SIG-M5 (cell line): ENCODE measurements around the gene METTL26.

ENCODE experiments used
- DNase-seq: peaks from one replicate; lab custom pipeline; 2025; lab: John Stamatoyannopoulos, UW

METTL26 gene

GRCh38 chr16:636206-637080 lies at the start of gene METTL26:
TSS of gene METTL26 (minus strand) at chr16:636305. CDS start at chr16:636290, 15 bp downstream.
- peak; percentile 26 for DNase-seq

DNA sequence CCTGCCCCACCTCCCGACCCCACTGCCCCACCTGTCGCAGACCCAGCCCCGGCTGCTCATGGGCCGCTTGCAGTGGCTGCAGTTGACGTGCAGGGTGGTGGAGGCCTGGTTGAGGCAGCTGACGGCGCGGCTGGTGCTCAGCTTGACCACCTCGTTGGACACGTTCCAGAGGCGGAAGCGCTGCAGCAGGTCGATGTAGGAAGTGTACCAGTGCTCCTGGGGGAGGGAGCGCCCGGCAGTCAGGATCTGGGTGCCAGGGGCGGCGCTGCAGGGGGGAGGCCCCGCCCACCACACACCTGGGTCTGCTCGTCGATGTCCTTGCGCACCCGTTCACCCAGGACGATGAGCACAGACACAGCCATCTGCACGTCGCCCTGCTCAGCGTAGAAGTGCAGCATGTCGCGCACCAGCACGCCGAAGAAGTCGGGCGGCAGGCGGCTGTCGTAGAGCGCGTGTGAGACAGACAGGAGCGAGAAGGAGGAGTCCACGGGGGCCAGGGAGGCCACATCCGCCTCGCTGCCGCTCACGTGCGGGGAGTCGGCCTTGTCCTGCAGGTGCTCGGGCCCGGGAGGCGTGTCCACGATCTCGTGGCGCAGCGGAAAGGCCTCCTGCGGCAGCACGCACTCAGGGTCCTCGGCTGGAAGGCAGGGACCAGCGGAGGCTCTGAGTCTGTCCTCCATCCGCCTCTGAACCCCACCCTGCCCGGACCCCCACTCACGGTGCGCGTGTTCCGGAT lies 49.0 kb upstream of the METTL26 start:
- DNase-seq = no peak

GRCh38 chr16:684071-684794 lies 48.1 kb upstream of the METTL26 start, which contains the start of gene JMJD8:
TSS of gene JMJD8 (minus strand) at chr16:684334. CDS start at chr16:684319, 15 bp downstream.
- peak; percentile 75 for DNase-seq

- DNase-seq = no peak
Observed at GRCh38 chr16:683396-684070, 47.4 kb upstream of the METTL26 start.

DNA sequence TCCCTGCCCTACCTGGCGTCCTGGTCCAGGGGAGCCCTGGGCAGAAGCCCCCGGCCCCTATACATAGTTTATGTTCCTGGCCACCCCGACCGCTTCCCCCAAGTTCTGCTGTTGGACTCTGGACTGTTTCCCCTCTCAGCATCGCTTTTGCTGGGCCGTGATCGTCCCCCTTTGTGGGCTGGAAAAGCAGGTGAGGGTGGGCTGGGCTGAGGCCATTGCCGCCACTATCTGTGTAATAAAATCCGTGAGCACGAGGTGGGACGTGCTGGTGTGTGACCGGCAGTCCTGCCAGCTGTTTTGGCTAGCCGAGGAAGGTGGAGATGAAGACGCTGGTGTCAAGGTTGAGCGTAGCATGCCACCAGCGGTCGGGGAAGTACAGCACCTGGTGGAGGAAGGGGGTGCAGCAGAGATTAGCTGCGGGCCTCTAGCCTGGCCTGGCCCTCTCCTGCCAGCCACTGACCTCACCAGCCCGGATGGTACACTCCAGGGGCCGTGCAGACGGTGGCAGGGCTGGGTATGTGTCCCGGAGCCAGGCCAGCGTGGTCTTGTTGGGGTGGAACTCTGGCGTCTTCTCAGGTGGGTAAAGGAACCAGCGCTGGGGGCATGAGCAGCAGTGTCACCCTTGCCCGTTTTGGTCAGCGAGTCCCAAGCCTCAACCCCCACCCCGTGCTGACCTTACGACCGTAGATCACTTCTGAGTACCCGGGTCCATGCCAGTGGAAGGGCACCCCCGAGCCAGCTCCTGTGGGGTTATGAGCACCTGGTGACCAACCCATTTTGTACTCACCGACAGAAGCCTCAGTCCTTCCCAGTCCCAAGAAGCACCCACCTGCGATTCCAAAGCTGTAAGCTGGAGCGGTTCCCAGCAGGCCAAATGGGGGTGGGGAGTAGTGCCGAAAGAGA lies 46.6 kb upstream of the METTL26 start:
- no peak for DNase-seq

DNA sequence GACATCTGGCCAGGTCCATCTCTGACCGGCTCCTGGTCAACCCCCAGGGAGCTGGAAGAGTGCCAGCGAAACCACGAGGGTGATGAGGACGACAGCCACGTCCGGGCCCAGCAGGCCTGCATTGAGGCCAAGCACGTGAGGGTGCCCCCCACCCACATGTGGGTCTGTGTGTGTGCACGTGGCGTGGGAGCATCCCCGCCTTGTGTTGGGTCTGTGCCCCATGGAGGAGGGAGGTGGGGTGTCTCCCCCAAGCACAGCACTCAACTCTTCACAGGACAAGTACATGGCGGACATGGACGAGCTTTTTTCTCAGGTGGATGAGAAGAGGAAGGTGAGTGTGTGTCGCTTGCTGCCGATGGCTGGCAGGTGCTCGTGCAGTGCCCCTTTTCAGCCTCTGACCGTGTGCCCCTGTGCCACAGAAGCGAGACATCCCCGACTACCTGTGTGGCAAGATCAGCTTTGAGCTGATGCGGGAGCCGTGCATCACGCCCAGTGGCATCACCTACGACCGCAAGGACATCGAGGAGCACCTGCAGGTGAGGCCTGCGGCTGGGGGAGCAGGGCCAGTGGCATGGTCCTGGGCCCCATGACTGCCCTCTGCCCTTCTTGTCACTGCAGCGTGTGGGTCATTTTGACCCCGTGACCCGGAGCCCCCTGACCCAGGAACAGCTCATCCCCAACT lies 45.8 kb upstream of the METTL26 start:
- DNase-seq = no peak

- no peak for DNase-seq
Observed at GRCh38 chr16:680967-681745, 45.1 kb upstream of the METTL26 start.

DNA sequence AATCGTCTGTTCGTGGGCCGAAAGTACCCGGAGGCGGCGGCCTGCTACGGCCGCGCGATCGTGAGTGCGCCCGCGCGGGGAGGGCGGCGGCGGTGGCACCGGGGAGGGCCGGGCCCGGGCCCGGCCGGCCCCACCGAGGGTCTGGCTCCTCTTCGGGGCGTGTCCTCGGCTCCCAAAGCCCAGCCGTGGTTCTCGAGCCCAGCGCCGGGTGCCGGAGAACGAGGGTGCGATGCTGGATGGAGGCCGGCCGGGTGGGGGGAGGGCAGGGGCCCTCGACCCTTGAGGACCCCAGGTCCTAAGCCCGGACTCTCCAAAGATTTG lies 44.5 kb upstream of the METTL26 start:
- no peak for DNase-seq

DNA sequence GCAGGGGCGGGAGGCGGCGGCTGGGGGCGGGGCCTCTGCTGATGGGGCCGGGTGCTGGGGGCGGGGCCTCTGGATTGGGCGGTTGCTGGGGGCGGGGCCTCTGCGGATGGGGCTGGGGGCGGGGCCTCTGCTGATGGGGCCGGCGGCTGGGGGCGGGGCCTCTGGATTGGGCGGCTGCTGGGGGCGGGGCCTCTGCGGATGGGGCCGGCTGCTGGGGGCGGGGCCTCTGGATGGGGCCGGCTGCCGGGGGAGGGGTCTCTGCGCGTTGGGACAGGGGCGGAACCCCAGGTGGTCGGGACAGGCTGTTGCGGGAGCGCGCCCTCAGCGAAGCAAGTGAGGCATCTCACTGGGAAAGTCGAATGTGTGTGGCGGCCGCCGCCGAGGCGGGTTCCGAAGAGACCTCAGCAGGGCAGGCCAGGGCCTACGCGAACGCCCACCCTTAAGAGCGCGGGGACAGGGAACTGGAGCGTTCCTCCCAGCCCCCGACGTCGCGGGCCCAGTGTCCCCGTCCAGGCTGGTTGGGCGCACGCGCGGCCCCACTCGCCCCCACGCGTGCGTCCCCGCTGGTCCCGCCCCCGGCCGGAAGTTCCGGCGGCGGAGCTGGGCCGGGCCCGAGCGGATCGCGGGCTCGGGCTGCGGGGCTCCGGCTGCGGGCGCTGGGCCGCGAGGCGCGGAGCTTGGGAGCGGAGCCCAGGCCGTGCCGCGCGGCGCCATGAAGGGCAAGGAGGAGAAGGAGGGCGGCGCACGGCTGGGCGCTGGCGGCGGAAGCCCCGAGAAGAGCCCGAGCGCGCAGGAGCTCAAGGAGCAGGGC lies 43.9 kb upstream of the METTL26 start, which contains the start of gene STUB1:
Gene STUB1 (plus strand): TSS at position 597 of the 811 bp plus-strand sequence. CDS start 116 bp downstream, at position 713.
- no peak for DNase-seq

DNA sequence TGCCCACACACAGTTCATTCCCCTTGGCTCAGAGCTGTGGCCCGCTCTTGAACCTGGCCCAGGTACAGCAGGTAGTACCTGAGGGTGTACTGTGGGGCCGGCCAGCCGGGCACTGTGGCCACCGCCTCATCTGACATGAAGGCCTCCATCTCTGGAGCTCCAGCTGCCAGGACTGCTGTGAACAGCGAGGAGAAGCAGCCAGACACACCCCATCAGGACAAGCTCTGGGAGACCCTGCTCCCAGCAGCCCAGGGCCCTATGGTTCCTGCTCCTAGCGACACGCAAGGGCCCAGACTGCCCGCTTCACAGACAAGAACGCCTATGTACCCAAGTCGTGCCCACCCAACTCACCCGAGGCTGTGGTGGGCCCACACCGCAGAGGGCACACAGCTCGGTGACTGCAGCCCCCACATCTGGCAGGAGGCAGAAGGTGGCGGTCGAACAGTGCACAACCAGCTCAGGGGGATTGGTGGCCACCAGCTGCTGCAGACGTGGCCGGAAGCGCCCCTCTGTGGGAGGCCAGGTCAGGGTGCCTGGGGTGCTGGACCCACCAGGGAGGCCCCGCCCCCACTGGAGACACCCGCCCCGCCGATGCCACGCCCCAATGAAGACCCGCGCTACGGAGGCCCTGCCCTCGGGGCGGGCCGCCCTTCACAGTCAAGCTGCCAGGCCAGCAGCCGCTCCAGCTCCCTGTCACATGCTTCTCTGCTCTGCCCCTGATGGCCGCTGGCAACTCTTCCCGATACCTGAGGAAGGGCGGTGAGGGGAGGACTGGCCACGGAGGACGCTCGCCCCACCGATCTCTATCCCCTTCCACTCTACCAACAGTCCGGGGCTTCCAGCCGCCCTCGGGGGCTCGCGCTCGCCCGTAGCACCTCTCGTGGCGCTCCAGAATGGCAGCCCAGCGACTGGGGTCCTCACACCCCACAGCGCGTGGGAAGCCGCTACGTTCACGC lies 43.0 kb upstream of the METTL26 start:
- DNase-seq = no peak

GRCh38 chr16:678209-678857 lies 42.2 kb upstream of the METTL26 start:
- DNase-seq = no peak

DNA sequence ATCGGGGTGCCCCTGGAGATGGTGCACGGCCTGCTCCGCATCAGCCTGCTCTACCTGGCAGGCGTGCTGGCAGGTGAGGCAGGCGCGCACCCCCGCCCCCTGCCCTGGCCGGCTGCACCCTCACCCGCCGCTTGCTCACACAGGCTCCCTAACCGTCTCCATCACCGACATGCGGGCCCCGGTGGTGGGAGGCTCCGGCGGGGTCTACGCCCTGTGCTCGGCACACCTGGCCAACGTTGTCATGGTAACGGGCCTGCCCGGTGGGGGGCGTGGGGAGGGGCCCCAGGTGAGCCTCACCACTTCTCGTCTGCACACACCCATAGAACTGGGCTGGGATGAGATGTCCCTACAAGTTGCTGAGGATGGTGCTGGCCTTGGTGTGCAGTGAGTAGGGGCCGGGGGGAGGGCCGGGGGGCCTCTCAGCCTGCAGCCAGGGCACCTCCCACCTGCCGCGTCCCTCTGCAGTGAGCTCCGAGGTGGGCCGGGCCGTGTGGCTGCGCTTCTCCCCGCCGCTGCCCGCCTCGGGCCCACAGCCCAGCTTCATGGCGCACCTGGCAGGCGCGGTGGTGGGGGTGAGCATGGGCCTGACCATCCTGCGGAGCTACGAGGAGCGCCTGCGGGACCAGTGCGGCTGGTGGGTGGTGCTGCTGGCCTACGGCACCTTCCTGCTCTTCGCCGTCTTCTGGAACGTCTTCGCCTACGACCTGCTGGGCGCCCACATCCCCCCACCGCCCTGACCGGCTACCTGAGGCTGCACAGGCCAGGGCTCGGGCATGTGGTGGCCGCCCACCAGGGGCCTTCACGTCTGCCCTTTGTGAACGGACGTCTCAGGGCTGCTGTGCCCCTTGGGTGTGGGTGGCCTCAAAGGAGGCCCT lies 41.4 kb upstream of the METTL26 start:
- DNase-seq = no peak

- no peak for DNase-seq
Observed at GRCh38 chr16:676913-677312, 40.8 kb upstream of the METTL26 start.

DNA sequence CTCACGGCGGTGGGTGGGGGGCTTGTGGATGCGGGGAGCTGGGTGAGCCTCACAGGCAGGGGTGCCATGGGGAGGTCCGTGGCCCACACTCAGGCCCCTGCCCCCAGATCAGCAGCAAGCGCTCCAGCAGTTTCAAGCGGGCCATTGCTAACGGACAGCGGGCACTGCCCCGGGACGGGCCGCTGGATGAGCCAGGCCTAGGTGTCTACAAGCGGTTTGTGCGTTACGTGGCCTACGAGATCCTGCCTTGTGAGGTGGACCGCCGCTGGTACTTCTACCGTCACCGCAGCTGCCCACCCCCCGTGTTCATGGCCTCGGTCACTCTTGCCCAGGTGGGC lies 40.4 kb upstream of the METTL26 start:
- no peak for DNase-seq

DNA sequence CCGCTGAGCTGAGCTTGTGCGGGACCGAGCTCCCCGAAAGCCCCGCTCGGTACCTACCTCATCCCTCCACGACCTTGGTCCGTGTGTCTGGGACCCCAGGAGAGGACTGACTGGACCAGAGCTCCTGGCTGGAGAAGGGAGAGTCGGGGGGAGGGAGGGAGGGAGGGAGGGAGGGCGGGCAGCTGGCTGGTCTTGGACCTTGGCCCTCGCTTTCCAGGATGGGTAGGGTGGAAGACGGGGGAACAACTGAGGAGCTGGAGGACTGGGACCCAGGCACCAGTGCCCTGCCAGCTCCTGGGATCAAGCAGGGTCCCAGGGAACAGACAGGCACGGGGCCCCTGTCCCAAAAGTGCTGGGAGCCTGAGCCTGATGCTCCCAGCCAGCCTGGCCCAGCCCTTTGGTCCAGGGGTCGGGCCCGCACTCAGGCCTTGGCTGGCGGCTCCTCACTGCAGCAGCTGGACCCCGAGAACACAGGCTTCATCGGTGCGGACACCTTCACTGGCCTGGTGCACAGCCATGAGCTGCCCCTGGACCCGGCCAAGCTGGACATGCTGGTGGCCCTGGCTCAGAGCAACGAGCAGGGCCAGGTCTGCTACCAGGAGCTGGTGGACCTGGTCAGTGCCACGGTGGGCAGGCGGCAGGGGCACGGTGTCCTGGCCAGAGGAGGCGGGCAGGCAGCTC lies 39.9 kb upstream of the METTL26 start:
- no peak for DNase-seq
